Omental fat pad (tissue), 4 donors: ENCODE data around the gene OS9. TPM values are rescaled to one million over a fixed set of nuclear protein-coding genes. Genes with fewer than 3 reads are reported as not detected.

Experiments
- ATAC-seq: fragments of 150-250 bp; one replicate; pipeline ENCODE4 v1.9.1; 2016; ENCODE audit warnings: mild to moderate bottlenecking, moderate library complexity; ENCODE audit not compliant: low FRiP score
- DNase-seq: peaks from one replicate; pipeline ENCODE4 v3.0.0-alpha.2; 2019; ENCODE audit warnings: low spot score
- CTCF ChIP-seq, 3 donors: fragments of 450-650 bp; IDR thresholded peaks; one replicate each; pipeline ENCODE4 v1.5.1; 2016 to 2017; ENCODE audit warnings: antibody characterized with exemption in 3 of 3, mild to moderate bottlenecking in 3 of 3, moderate library complexity in 2 of 3
- total RNA-seq, 4 donors: library from RNA; depleted of rRNA; stranded (reverse); fragments of >200 nt; gene quantifications; one replicate each; pipeline ENCODE4 v1.1.0, GENCODE V29; 2016

Gene OS9
- total RNA-seq, 4 donors from 2014 or later = 259 to 325 (median 286) TPM

- no peak for TF ChIP-seq CTCF (IDR thresholded peaks at IDR 0.05)
- DNase-seq = no peak
- ATAC-seq = no peak
Observed at GRCh38 chr12:57762463-57762862, 68.5 kb downstream of the OS9 start.

- TF ChIP-seq CTCF (IDR thresholded peaks at IDR 0.05) = no peak
- DNase-seq (no peak), ATAC-seq (no peak)
Observed at GRCh38 chr12:57763881-57764661, 70.1 kb downstream of the OS9 start.

- ATAC-seq = no peak
- no peak for TF ChIP-seq CTCF (IDR thresholded peaks at IDR 0.05)
- DNase-seq = no peak
Observed at GRCh38 chr12:57764662-57765002, 70.7 kb downstream of the OS9 start.

GRCh38 chr12:57765003-57765697 is 71.2 kb downstream of the OS9 start:
- ATAC-seq = peak; percentile 64
- no peak for TF ChIP-seq CTCF (IDR thresholded peaks at IDR 0.05)
- no peak for DNase-seq

GRCh38 chr12:57765698-57766463 is 71.9 kb downstream of the OS9 start:
- ATAC-seq (no peak), DNase-seq (no peak)
- no peak for TF ChIP-seq CTCF (IDR thresholded peaks at IDR 0.05)

- no peak for TF ChIP-seq CTCF (IDR thresholded peaks at IDR 0.05)
- ATAC-seq (no peak), DNase-seq (no peak)
Observed at GRCh38 chr12:57766464-57767304, 72.8 kb downstream of the OS9 start, which contains the start of gene CYP27B1. Gene CYP27B1, minus strand, starts transcription at chr12:57767078. Its CDS starts 37 bp downstream, at chr12:57767041.
